ENCODE results near the gene WNT8A.
A peak's percentile ranks its signal among the peaks of the same experiment; 100 is the strongest.

WNT8A gene

GRCh38 chr5:138132543-138132942 lies 48.7 kb downstream of the WNT8A start:
- in situ Hi-C loops (cut with HindIII; ENCODE audit: low pct_unique_long_range_greater_than_20kb, low sequenced_read_pairs) = no loop called here
- no peak for DNase-seq (ENCODE audit: low read depth in 1 of 2, low spot score in 1 of 2)
- TF ChIP-seq JUND (IDR thresholded peaks at IDR 0.05; ENCODE audit: low read depth) = no peak

GRCh38 chr5:138138949-138139780 lies 55.3 kb downstream of the WNT8A start, which contains the start of gene NME5:
TSS of gene NME5 (minus strand) at chr5:138139428. CDS start at chr5:138138780, 648 bp downstream.
- in situ Hi-C loops (cut with HindIII; ENCODE audit: low pct_unique_long_range_greater_than_20kb, low sequenced_read_pairs) = no loop called here
- DNase-seq (ENCODE audit: low read depth in 1 of 2, low spot score in 1 of 2) = peak; percentile 79 to 85
- TF ChIP-seq JUND (IDR thresholded peaks at IDR 0.05; ENCODE audit: low read depth) = no peak

GRCh38 chr5:138139781-138140090 lies 55.9 kb downstream of the WNT8A start:
- no peak for DNase-seq (ENCODE audit: low read depth in 1 of 2, low spot score in 1 of 2)
- in situ Hi-C loops (cut with HindIII; ENCODE audit: low pct_unique_long_range_greater_than_20kb, low sequenced_read_pairs) = no loop called here
- TF ChIP-seq JUND (IDR thresholded peaks at IDR 0.05; ENCODE audit: low read depth) = no peak

- DNase-seq (ENCODE audit: low read depth in 1 of 2, low spot score in 1 of 2) = no peak
- in situ Hi-C loops (cut with HindIII; ENCODE audit: low pct_unique_long_range_greater_than_20kb, low sequenced_read_pairs) = no loop called here
Measured at GRCh38 chr5:138140268-138140667, 56.4 kb downstream of the WNT8A start.

More at GRCh38 chr5:138140268-138140667, 56.4 kb downstream of the WNT8A start:
- no peak for TF ChIP-seq JUND (IDR thresholded peaks at IDR 0.05; ENCODE audit: low read depth)

Measured in T47D (cell line).